Upper lobe of left lung (tissue), 6 donors: ENCODE measurements around the gene TRAPPC5. TPM values are rescaled to one million over a fixed set of nuclear protein-coding genes. Genes with fewer than 3 reads are reported as not detected.

Experiments
- ATAC-seq, 2 donors: fragments of 200-7000 bp; cut with Tn5 transposase; one replicate each; pipeline ENCODE4 v1.9.1; 2022; ENCODE audit warnings: mild to moderate bottlenecking in 2 of 2, moderate library complexity in 2 of 2; ENCODE audit not compliant: low FRiP score in 2 of 2
- DNase-seq, 2 donors: peaks; one replicate each; pipeline ENCODE4 v3.0.0-alpha.2; 2019 to 2020
- H3K27ac ChIP-seq, 4 donors: fragments of 200-600 bp; sonication (generic); one replicate each; pipeline ENCODE4 v1.5.1; 2016 to 2019
- H3K27me3 ChIP-seq, 4 donors: fragments of 200-600 bp; sonication (generic); one replicate each; pipeline ENCODE4 v1.5.1; 2017 to 2019
- H3K36me3 ChIP-seq, 4 donors: fragments of 200-600 bp; sonication (generic); one replicate each; pipeline ENCODE4 v1.5.1; 2016 to 2019
- H3K4me1 ChIP-seq, 4 donors: fragments of 200-600 bp; sonication (generic); one replicate each; pipeline ENCODE4 v1.5.1; 2018 to 2019
- H3K4me3 ChIP-seq, 4 donors: fragments of 200-600 bp; sonication (generic); one replicate each; pipeline ENCODE4 v1.5.1; 2017 to 2019; ENCODE audit warnings: mild to moderate bottlenecking in 2 of 4, moderate library complexity in 1 of 4
- H3K9me3 ChIP-seq, 4 donors: fragments of 200-600 bp; sonication (generic); one replicate each; pipeline ENCODE4 v1.5.1; 2018 to 2019
- CTCF ChIP-seq, 6 experiments: fragments of 450-650 bp in 4 of 6; fragments of 200-600 bp in 2 of 6; sonication (generic) in 2 of 6; IDR thresholded peaks; one replicate each; pipeline ENCODE4 v1.5.1; 2016 to 2019; ENCODE audit warnings: antibody characterized with exemption in 6 of 6
- EP300 ChIP-seq, 4 donors: sonication (generic); formaldehyde crosslinking; IDR thresholded peaks; one replicate each; pipeline ENCODE4 v1.5.1; 2017; ENCODE audit warnings: antibody characterized with exemption in 4 of 4, control low read depth in 2 of 4
- POLR2A ChIP-seq, 4 donors: fragments of 450-650 bp; IDR thresholded peaks; one replicate each; pipeline ENCODE4 v1.5.1; 2016 to 2017; ENCODE audit warnings: antibody characterized with exemption in 4 of 4, mild to moderate bottlenecking in 2 of 4
- POLR2AphosphoS5 ChIP-seq, 2 donors: sonication (generic); formaldehyde crosslinking; IDR thresholded peaks; one replicate each; pipeline ENCODE4 v1.5.1; 2017; ENCODE audit warnings: antibody characterized with exemption in 2 of 2
- WGBS, 2 donors: methylation state at CpG; one replicate each; pipeline ENCODE4 v1.1.5; 2017 to 2018; 5-methylcytosine and 5-hydroxymethylcytosine counted together
- total RNA-seq, 6 donors: library from RNA; depleted of rRNA in 4 of 6; stranded (reverse); fragments of >200 nt in 4 of 6; gene quantifications; one replicate each; pipeline versions ENCODE4 v1.1.0 to v1.2.1, GENCODE V29; 2016 to 2021
- donor health status: DM: no; HTN: no; CAD: no; lungs with moderate emphysema.
- donor health status: DM: no; HTN: yes; CAD: no; lungs with severe emphysema.

TRAPPC5 gene
- total RNA-seq, 6 donors from 2014 or later = 33.9 to 105 (median 52.0) TPM

GRCh38 chr19:7635670-7636069 is 45.0 kb upstream of the TRAPPC5 start:
- Histone ChIP-seq H3K27me3 (peaks cover 0 to 6% (median 0%) of the 10 kb centered on the region in 4 donors), H3K4me1 (peaks cover 6 to 49% (median 21%) of the 10 kb centered on the region in 4 donors), H3K36me3 (peaks cover 0 to 20% (median 8%) of the 10 kb centered on the region in 4 donors), H3K9me3 (no peaks in the 10 kb centered on the region), H3K27ac (no peak overlapping the region), H3K4me3 (no peak overlapping the region)
- 45 to 49% methylated on average over 6 of the region's 6 CpGs for WGBS, 2 donors
- ATAC-seq (no peak), DNase-seq (no peak)
- TF ChIP-seq POLR2A (IDR thresholded peaks at IDR 0.05) (no peak), EP300 (IDR thresholded peaks at IDR 0.05) (no peak), CTCF (IDR thresholded peaks at IDR 0.05) (no peak)

DNA sequence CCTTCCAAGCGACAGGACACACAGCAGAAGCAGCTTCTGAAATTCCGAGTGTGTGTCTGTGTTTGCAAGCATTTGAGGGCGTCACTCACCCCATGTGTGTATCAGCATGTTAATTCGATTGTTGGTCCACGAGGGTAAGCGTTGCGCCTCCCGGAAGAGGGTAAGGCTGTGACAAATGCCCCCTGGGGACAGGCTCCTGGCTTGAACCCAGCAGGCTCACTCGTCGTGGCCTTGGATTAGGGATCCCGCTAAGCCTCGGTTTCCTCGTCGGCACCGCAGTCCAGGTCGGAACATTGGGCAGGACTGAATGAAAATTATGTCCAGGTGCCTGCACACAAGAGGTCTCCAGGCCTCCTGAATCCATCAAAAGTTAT is 44.3 kb upstream of the TRAPPC5 start:
- 70 to 76% methylated on average over 12 to 16 of the region's 16 CpGs for WGBS, 2 donors
- H3K9me3 ChIP-seq = no peaks in the 10 kb centered on the region
- DNase-seq = no peak

GRCh38 chr19:7636691-7637373 is 43.8 kb upstream of the TRAPPC5 start, which contains the start of gene STXBP2:
STXBP2 (plus strand) TSS chr19:7637110; CDS start chr19:7637150, 40 bp downstream.
- Histone ChIP-seq H3K27me3 (peaks cover 0 to 6% (median 0%) of the 10 kb centered on the region in 4 donors), H3K36me3 (peaks cover 0 to 15% (median 10%) of the 10 kb centered on the region in 4 donors), H3K4me3 (peak within 1 kb of the TSS; percentile 55 to 90 (median 76)), H3K4me1 (peaks cover 0 to 39% (median 13%) of the 10 kb centered on the region in 4 donors), H3K9me3 (no peaks in the 10 kb centered on the region), H3K27ac (peak within 1 kb of the TSS; percentile 93 to 97 (median 94))
- WGBS, 2 donors = 3 to 13% methylated on average over 28 to 31 of the region's 61 CpGs
- DNase-seq = peak; percentile 90 to 98
- peak; percentile 92 to 93 for ATAC-seq
- TF ChIP-seq POLR2A (IDR thresholded peaks at IDR 0.05) (peak in 3 of 4 donors; percentile 22 to 82 (median 47)), POLR2AphosphoS5 (IDR thresholded peaks at IDR 0.05) (peak; percentile 80 to 81), EP300 (IDR thresholded peaks at IDR 0.05) (no peak), CTCF (IDR thresholded peaks at IDR 0.05) (peak; percentile 34 to 69 (median 60))

More for the DNA sequence above, 44.3 kb upstream of the TRAPPC5 start:
- peaks cover 0 to 19% (median 10%) of the 10 kb centered on the region in 4 donors for H3K36me3 ChIP-seq
- no peak for ATAC-seq
- H3K4me1 ChIP-seq = peaks cover under 1 to 43% (median 14%) of the 10 kb centered on the region in 4 donors
- H3K27me3 ChIP-seq = peaks cover 0 to 6% (median 0%) of the 10 kb centered on the region in 4 donors
- H3K27ac ChIP-seq = peak overlapping the region; percentile 93 to 97 (median 94)
- H3K4me3 ChIP-seq = peak overlapping the region in 3 of 4 donors; percentile 75 to 90 (median 76)
- TF ChIP-seq POLR2AphosphoS5 (IDR thresholded peaks at IDR 0.05) = no peak

- WGBS, 2 donors = 25 to 36% methylated on average over 26 to 29 of the region's 30 CpGs
- peaks cover 0 to 18% (median 11%) of the 10 kb centered on the region in 4 donors for H3K36me3 ChIP-seq
- peaks cover 0 to 39% (median 13%) of the 10 kb centered on the region in 4 donors for H3K4me1 ChIP-seq
- H3K27me3 ChIP-seq = peaks cover 0 to 6% (median 0%) of the 10 kb centered on the region in 4 donors
- H3K4me3 ChIP-seq = peak overlapping the region; percentile 55 to 90 (median 76)
- peak; percentile 85 to 88 for DNase-seq
- H3K27ac ChIP-seq = peak overlapping the region; percentile 93 to 97 (median 94)
- ATAC-seq = peak; percentile 63 to 69
- no peaks in the 10 kb centered on the region for H3K9me3 ChIP-seq
- no peak for TF ChIP-seq POLR2AphosphoS5 (IDR thresholded peaks at IDR 0.05)
- TF ChIP-seq CTCF (IDR thresholded peaks at IDR 0.05) = no peak
- no peak for TF ChIP-seq POLR2A (IDR thresholded peaks at IDR 0.05)
- no peak for TF ChIP-seq EP300 (IDR thresholded peaks at IDR 0.05)
These were observed 43.0 kb upstream of the TRAPPC5 start for GRCh38 chr19:7637374-7638256.
